ENCODE measurements around the gene STMN3.
"Not testable (repeated sequence)": the region's sequence is repeated elsewhere in the genome, so short reads cannot be mapped to it uniquely, and the experiment has no call there.

STMN3 gene

GRCh38 chr20:63675681-63676368 lies 22.6 kb upstream of the STMN3 start:
- DNase-seq, result no peak

DNA sequence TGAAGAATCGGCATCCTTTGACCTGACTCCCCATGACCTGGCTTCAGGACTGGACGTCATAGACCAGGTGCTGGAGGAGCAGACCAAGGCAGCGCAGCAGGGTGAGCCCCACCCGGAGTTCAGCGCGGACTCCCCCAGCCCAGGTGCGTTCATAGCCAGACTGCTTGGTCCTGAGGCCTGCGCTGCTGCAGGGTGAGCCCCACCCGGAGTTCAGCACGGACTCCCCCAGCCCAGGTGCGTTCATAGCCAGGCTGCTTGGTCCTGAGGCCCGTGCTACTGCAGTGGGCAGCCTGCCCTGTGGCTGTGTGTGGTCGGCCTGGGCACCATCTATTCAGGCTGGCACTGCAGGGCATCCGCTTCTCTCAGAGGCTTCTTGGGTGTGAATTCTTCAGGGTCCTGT lies 20.7 kb upstream of the STMN3 start:
- DNase-seq, result no peak

DNA sequence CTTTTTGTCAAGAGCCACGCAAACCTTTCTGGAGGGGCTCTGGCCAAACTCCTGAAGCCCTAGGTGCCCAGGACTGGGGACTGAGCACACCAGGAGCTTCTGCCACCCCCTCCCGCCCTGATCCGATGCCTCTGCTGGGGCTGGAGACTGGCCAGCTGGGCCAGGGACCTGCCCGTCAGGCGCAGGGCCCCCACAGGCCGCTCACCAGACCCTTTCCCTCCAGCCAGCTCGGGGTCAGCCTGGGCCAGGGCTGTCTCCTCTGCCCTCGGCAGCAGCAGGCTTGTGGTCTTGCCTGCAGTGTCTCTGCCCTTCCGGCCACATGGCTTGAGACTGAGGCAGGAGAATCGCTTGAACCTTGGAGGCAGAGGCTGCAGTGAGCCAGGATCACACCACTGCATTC lies 19.4 kb upstream of the STMN3 start:
- DNase-seq, result no peak

- DNase-seq, result not testable (repeated sequence)
Measured at GRCh38 chr20:63671695-63672094, 18.5 kb upstream of the STMN3 start.

GRCh38 chr20:63668351-63668750 lies 15.1 kb upstream of the STMN3 start:
- no peak for DNase-seq

DNA sequence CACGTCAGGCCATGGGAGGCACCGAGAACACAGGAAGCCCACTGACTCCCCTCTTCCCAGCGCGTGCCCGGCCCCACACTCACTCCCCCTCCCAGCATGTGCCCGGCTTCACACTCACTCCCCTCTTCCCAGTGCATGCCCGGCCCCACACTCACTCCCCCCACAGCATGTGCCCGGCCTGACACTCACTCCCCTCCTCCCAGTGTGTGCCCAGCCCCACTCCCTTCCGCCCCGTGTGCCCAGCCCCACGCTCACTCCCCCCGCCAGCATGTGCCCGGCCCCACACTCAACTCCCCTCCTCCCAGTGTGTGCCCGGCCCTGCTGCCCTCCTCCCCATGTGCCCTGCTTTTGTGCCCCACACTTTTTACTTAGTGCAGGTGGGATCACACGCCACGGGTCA lies 14.6 kb upstream of the STMN3 start:
- DNase-seq, result no peak

- no peak for DNase-seq
Measured at GRCh38 chr20:63665708-63666107, 12.5 kb upstream of the STMN3 start.

DNA sequence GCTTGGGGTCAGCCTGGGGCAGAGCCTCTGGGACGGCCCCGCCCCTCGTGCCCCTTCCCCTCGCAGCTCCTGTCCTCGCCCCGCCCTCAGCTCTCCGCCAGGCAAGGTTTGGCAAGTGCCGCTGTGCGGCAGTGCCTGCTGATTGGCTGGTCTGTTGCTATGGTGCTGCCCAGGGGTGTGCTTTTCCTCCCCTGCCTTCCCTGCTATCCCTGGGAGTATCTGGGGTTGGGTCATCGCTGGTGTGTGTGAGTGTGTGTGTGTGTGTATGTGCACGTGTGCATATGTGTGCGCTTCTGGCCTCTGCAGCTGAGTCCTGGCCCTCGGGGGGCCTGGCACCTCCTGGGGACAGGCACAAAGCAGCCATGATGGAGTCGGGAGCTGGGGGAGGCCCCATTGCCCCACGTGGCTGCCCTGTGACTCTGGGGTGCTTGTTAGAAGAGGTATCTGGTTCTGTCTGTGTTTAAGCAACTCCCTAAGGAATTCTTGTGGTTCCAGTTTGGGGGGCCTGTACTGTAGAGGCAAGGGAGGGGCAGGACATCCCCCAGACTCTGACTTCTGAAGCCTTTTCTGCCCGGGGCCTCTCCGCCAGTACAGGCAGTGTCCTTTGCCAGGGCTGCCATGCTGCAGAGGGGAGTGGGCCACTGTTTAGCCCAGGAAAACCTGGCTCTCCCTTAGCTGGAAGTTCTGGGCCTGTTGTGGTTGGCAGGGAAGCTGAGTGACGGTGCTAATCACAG lies 11.8 kb upstream of the STMN3 start:
- DNase-seq, result no peak

GRCh38 chr20:63664143-63664851 lies 11.1 kb upstream of the STMN3 start:
- no peak for DNase-seq

GRCh38 chr20:63663332-63664066 lies 10.3 kb upstream of the STMN3 start:
- no peak for DNase-seq

GRCh38 chr20:63662813-63663189 lies 9.6 kb upstream of the STMN3 start:
- no peak for DNase-seq

DNA sequence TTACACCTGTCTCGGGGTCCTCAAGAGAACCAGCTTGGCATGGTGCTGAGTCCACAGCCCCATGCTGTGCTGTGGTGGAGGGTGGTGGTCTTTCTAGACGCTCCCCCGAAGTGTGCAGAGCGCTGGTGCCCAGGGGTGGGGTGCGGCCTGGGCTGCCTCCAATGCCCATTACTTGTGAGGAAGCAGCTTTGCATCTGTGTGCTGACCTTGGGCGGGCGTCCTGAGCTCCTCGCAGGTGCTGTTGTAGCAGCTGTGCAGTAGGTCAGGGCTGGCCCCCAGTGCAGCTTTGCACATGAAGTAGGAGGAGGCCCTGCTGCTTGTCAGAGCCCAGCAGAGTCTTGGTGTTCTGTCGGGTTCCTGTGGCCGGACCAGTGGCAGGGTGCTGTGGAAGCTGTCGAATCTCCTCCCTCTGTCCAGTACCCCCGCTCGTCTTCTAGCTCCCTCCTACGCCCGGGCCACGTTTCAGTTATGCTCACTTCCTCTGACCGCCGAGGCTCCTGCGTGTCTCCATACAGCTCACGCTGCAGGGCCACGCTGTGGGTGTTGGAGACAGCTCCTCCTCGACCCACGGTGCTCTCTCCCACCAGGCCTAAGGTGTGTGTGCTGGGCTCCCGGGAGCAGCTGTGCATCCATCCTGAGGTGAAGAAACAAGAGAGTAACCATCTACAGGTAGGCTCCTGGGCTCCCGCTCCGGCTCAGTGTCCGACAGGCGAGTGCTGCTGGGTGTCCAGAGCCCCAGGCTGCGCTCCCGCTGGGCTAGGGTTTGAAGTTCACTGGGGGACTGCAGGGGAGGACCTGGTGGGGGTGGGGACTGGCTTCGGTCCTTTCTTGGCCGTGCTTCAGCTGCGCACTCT lies 9.0 kb upstream of the STMN3 start:
- no peak for DNase-seq

DNA sequence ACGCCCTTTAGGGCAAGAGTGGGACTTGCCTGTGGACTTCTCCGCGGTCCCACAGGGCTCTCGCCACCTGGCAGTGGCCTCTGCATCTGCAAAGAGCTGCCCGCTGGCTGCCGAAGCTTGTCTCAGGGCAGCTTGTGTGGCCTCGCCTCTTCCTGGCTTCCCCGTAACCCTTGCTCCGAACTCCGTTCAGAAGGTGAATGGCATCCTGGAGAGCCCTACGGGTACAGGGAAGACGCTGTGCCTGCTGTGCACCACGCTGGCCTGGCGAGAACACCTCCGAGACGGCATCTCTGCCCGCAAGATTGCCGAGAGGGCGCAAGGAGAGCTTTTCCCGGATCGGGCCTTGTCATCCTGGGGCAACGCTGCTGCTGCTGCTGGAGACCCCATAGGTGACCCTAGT lies 7.9 kb upstream of the STMN3 start:
- no peak for DNase-seq

DNA sequence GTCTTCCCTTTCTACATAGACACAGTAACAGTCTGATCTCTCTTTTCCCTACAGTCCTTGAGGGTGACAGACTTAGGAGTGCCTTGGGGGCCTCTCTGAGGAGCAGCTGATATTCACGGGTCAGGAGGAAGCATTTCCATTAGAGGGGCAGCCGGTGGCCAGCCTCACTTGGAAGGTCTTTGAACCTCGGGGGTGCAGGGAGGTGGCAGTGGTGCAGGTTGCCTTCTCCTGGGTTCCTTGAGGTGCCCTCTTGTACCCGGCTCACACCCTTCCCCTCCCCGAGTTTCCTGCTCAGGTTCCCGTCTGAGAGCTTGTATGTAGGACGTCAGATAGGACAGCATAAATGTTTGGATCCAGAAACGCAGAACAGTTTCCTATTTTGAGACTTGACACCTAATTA lies 7.4 kb upstream of the STMN3 start:
- no peak for DNase-seq

- DNase-seq, result not testable (repeated sequence)
Measured at GRCh38 chr20:63660174-63660573, 7.0 kb upstream of the STMN3 start.

- DNase-seq, result no peak
Measured at GRCh38 chr20:63659370-63659769, 6.1 kb upstream of the STMN3 start.

GRCh38 chr20:63658749-63659187 lies 5.5 kb upstream of the STMN3 start:
- DNase-seq, result no peak

DNA sequence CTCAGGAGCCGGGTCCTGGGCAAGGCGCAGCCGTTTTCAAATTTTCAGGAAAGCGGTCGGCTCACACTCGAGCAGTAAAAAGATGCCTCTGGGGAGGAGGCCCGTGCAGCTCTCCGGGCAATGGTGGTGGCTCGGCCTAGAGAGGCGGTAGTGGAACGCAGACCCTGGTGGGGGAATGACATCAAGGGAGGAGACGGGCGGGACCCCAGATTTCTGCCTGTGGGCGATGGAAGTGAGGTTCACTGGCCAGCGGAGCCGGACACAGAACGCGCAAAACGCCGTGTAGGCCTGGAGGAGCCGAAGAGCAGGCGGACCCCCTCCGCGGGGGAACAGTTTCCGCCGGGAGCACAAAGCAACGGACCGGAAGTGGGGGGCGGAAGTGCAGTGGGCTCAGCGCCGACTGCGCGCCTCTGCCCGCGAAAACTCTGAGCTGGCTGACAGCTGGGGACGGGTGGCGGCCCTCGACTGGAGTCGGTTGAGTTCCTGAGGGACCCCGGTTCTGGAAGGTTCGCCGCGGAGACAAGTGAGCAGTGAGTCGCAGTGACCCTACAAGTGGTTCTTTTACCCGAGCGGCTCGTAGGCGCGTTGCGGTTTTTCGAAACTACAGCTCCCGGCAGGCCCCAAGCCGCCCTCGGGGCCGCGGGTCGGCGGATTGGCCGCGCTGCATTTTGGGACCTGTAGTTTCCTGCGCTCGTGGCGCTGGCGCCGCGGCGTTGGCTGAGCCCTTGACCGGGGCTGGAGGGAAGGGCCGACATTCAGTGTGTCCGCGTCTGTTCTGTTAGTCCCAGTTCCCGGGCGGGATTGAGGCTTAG lies 4.9 kb upstream of the STMN3 start, which contains the start of gene RTEL1:
RTEL1 (plus strand) TSS at position 376 of the 812 bp plus-strand sequence. CDS start 1,091 bp downstream, outside the sequence.
- DNase-seq, result no peak

DNA sequence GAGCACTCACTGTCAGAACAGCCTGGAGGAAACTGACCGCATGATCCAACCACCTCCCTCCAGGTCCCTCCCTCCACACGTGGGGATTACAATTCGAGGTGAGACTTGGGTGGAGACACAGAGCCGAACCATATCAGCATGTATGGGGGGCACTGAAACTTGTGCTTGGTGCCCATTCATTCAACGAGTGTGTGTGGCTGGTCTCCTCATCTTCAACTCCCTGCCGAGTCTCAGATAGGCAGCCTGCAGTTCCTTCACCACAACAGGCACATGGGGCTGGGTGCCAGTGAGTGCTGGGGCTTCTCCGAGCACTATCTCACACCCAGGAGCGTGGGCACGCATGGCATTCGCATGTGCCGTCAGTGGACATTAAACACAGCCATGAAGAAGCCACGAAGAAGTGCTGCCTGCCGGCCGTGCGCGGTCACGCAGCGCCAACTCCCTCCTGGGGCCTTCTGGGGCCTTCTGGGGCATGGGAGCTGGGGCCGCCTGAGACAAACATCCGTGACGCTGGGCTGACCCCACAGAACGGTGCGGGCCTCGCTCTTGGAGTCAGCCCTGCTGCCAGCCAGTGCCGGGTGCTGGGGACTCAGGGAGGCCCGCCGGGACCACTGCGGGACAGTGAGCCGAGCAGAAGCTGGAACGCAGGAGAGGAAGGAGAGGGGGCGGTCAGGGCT lies 4.2 kb upstream of the STMN3 start:
- DNase-seq, result no peak

GRCh38 chr20:63656451-63656850 lies 3.2 kb upstream of the STMN3 start:
- no peak for DNase-seq

- no peak for DNase-seq
Measured at GRCh38 chr20:63655249-63655648, 2.0 kb upstream of the STMN3 start.

Data from cortex of kidney (tissue), 1 donor.